ENCODE data around the gene GMPPA. TPM values are rescaled to one million over a fixed set of nuclear protein-coding genes. Genes with fewer than 3 reads are reported as not detected.

GMPPA gene
- total RNA-seq, 1 donor from 2014 or later, result 36.0 TPM

GRCh38 chr2:219538956-219539788 is 40.5 kb downstream of the GMPPA start:
- Mint-ChIP-seq H3K9me3 (no peaks in the 10 kb centered on the region), H3K36me3 (peaks cover 8% of the 10 kb centered on the region), H3K27ac (peak overlapping the region; percentile 47), H3K4me1 (peaks cover 15% of the 10 kb centered on the region), H3K4me3 (no peak overlapping the region), H3K27me3 (ENCODE audit: low read depth) (no peaks in the 10 kb centered on the region)
- DNase-seq (ENCODE audit: low spot score in 2 of 2, unreplicated experiment in 2 of 2), result no peak
- TF ChIP-seq CTCF (IDR thresholded peaks at IDR 0.05; ENCODE audit: unreplicated experiment), result no peak

DNA sequence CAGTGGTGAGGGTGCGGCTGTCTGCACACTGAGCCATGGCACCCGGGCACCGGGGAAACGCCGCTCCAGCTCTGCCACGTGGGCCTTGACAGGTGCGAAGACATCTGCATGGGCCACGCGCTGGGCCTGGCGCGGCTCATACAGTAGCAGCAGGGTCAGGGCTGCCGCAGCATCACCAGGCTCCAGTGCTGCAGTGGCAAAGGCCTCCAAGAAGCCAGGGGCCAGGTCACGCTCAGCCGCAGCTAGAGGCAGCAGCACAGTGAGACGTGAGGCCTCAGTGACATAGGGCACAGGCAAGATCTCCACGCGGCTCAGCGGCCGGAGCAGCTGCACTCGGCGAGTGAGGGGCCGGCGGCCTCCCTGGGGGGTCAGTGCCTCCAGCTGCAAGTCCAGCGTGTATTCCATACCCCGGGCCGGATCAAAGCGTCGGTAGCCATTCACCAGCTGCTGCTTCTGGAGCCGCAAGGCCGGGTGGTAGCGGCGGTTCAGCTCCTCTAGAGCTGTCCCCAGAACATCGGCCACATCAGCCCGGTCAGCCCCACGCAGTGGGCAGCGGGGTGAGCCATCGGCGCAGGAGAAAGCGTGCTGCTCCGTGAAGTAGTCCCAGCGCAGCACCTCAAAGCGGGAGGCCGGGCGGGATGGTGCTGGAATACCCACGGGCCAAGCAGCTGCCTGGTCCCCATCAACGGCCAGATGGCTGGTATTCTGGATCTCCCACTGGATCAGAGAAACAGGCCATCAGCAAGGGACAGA is 41.4 kb downstream of the GMPPA start:
- Mint-ChIP-seq H3K4me3 (no peak overlapping the region), H3K27me3 (ENCODE audit: low read depth) (peaks cover 6% of the 10 kb centered on the region), H3K36me3 (peaks cover 8% of the 10 kb centered on the region), H3K4me1 (peaks cover 23% of the 10 kb centered on the region), H3K9me3 (no peaks in the 10 kb centered on the region), H3K27ac (no peak overlapping the region)
- no peak for TF ChIP-seq CTCF (IDR thresholded peaks at IDR 0.05; ENCODE audit: unreplicated experiment)
- DNase-seq (ENCODE audit: low spot score in 2 of 2, unreplicated experiment in 2 of 2), result no peak

- H3K4me1 Mint-ChIP-seq, result peaks cover 23% of the 10 kb centered on the region
- H3K27ac Mint-ChIP-seq, result no peak overlapping the region
- H3K9me3 Mint-ChIP-seq, result no peaks in the 10 kb centered on the region
- peaks cover 8% of the 10 kb centered on the region for H3K27me3 Mint-ChIP-seq (ENCODE audit: low read depth)
- no peak for DNase-seq (ENCODE audit: low spot score in 2 of 2, unreplicated experiment in 2 of 2)
- no peak for TF ChIP-seq CTCF (IDR thresholded peaks at IDR 0.05; ENCODE audit: unreplicated experiment)
- H3K36me3 Mint-ChIP-seq, result peaks cover 8% of the 10 kb centered on the region
- peak overlapping the region; percentile 80 for H3K4me3 Mint-ChIP-seq
These were observed 42.3 kb downstream of the GMPPA start for GRCh38 chr2:219540784-219541504.

DNA sequence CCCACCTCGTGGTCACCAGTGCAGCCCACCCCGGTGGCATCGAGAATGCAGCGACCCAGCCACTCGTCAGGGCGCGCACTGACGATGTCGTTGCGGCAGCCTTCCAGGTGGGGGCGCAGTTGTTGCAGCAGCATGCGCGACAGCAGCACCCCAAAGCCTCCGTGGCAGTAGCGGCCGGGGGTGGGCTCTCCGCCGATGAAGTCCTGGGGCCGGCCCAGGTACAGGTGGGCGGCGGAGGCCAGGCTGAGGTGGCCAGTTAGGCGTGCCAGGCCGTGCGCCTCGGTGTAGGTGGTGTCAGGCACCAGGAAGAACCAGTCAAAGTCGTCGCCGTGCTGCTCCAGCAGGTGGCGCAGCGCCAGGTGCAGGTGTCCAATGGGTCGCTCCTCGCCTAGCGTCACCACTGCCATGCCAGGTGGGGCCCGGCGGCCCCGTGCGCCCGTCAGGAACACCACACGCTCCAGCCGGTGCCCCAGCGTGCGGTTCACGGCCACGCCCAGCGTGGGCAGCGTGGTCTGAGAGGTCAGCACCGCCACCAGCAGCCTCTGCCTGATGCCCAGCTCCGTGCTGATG is 43.0 kb downstream of the GMPPA start:
- peaks cover 23% of the 10 kb centered on the region for H3K4me1 Mint-ChIP-seq
- peak overlapping the region; percentile 43 for H3K27ac Mint-ChIP-seq
- H3K9me3 Mint-ChIP-seq, result no peaks in the 10 kb centered on the region
- H3K4me3 Mint-ChIP-seq, result peak overlapping the region; percentile 80
- peaks cover 10% of the 10 kb centered on the region for H3K27me3 Mint-ChIP-seq (ENCODE audit: low read depth)
- TF ChIP-seq CTCF (IDR thresholded peaks at IDR 0.05; ENCODE audit: unreplicated experiment), result peak; percentile 100
- peaks cover 8% of the 10 kb centered on the region for H3K36me3 Mint-ChIP-seq
- peak; percentile 79 to 91 for DNase-seq (ENCODE audit: low spot score in 2 of 2, unreplicated experiment in 2 of 2)

DNA sequence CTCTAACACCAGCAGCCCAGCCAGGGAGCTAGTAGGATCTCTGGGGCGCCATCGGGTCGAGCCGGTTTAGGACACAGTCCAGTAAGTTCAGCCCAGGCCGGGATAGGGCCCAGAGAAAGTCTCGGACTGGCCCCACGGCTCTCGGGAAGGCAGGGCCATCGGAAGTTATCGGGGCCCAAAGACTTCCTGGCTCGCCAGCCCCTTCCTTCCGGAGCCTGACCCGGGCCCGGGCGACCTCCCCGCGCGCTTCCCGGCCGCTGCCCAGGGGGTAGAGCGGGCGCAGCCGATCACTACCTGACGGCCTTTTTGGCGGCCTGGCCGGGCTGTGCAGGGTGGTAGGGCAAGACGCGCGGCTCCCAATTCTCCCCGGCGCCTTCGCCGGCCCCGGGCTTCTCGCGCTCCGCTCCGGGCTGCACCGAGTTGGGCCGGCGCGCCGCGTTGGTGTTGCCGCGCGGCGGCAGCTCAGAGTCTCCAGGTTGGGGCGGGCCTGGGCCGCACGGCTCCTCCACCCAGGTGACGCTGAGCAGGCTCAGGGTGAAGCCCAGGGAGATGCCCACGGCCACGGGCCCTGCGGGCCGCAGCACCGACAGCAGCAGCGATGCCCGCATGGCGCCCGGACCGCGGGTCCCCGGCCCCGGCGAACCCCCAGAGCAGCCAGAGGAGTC is 44.4 kb downstream of the GMPPA start:
- peaks cover 10% of the 10 kb centered on the region for H3K27me3 Mint-ChIP-seq (ENCODE audit: low read depth)

More for the DNA sequence above, 44.4 kb downstream of the GMPPA start:
- peaks cover 10% of the 10 kb centered on the region for H3K36me3 Mint-ChIP-seq
- H3K9me3 Mint-ChIP-seq, result no peaks in the 10 kb centered on the region
- DNase-seq (ENCODE audit: low spot score in 2 of 2, unreplicated experiment in 2 of 2), result peak in 1 of 2 experiments; percentile 73
- H3K4me3 Mint-ChIP-seq, result peak overlapping the region; percentile 80
- peaks cover 23% of the 10 kb centered on the region for H3K4me1 Mint-ChIP-seq
- TF ChIP-seq CTCF (IDR thresholded peaks at IDR 0.05; ENCODE audit: unreplicated experiment), result no peak
- H3K27ac Mint-ChIP-seq, result peak overlapping the region; percentile 83

Data from mesothelial cell of epicardium (in vitro differentiated cells).